COLO668 (cell line): ENCODE data around the gene BMP7.

ENCODE experiments used
- DNase-seq: peaks from one replicate; lab custom pipeline; 2025; ENCODE audit not compliant: unreplicated experiment; lab: John Stamatoyannopoulos, UW

BMP7 gene

GRCh38 chr20:57155415-57155814, 111.0 kb downstream of the BMP7 start:
- no peak for DNase-seq

DNA sequence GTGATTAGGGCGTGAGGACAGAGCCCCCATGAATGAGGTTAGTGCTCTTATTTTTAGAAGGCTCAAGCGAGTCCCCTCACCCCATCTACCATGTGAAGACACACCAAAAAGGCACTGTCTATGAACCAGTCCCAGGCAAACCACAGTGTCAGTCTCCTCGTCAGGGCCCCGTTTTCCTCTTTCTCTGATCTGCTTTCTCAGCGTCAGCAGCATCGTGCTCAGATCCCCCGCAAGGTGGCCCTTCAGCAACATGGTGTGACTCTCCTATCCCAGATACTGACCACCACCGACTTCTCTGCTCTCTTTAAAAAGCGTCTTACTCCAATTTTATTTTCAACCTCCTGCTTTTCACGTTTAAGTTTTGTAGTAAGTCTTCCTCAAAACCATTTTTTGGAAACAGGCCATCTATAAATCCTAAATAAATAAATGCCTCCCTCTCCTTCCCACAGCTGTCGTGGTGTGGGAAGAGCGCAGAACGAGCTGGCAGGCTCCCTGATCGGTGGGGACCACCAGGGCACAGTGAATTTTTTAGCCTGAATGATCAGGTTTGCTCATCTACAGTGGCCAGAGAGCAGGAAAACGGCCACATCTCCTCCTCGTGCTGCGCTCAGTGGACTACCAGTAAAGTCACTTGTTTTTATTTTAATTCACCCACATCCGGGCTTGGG, 113.1 kb downstream of the BMP7 start:
- DNase-seq = no peak

DNA sequence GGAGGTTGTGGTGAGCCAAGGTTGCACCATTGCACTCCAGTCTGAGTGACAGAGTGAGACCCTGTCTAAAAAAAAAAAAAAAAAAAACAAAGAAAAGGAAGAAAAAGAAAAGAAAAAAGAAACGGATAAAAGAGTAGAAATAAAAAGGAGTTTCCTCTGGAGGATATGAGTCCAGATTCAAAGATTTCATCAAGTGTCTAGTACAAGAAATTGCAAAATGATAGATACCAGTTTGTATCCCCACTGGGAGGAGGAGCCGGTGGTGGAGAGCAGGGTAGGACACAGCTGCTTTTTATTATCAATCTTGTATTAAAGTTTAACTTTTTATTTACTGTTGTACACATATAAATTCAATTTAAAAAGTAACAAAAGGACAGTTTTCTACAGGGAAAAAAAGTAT, 113.9 kb downstream of the BMP7 start:
- no peak for DNase-seq

GRCh38 chr20:57150559-57150958, 115.9 kb downstream of the BMP7 start:
- no peak for DNase-seq

GRCh38 chr20:57148263-57148662, 118.2 kb downstream of the BMP7 start:
- no peak for DNase-seq

GRCh38 chr20:57147185-57147584, 119.3 kb downstream of the BMP7 start:
- no peak for DNase-seq

DNA sequence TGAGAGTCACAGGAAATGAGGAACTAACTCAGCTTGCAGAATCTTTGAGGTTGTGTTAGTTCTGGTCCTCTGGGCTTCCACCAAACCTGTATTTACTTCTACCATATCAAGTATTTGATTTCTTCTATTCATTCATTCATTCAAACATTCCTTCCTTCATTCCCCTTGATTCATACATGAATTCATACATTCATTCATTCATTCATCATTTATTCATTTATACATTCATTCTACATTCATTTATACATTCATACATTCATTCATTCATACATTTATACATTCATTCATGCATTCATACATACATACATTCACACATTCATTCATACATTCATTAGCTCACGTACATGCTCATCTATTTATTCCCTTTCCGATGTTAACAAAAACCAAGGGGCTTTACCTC, 120.3 kb downstream of the BMP7 start:
- DNase-seq = no peak

- DNase-seq = no peak
These were observed 121.3 kb downstream of the BMP7 start for GRCh38 chr20:57145089-57145631.

- DNase-seq = no peak
These were observed 123.3 kb downstream of the BMP7 start for GRCh38 chr20:57143173-57143572.

DNA sequence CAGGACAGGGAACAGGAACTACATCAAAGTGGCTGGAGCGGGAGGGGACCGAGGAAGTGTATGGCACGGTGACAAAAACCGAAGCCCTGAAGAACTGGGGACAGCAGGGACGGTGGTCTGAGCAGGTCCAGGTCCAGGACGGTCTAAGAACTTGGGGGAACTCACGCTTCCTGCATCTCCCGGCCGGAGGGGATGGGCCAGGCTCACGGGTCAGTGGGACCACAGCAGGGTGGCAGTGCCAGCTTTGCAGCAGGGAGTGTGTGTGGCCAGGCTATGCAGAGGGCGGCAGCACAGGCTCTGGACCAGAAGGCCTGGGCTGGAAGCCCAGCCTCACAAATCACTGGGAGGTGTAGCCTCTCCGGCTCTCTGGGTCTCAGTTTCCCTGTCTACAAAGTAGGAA, 123.8 kb downstream of the BMP7 start:
- DNase-seq = no peak

- DNase-seq = no peak
These were observed 124.9 kb downstream of the BMP7 start for GRCh38 chr20:57141492-57141891.

DNA sequence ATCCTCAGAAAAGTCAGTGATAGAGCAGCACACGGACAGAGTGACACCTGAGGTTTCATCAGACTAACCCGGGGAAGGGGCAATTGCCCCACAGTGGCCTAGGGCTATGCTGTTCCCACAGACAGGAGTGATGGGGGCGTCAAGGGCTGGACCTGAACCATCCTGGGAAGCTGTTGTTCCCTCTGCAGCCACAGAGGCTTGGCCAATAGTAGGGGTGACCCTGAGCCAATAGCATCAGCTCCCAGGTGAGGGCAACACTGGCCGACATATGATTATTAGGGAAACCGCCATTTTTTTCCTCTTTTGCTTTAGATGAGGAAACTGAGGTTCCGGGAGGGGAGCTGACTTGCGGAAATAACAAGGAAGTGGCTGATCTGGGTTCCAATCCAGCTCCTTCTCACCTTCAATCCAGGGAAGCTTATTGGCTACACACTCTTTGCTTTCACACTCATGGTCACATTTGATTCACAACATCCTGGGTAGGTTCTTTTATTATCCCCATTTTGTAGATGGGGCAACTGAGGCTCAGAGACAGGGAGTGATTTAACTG, 126.0 kb downstream of the BMP7 start:
- DNase-seq = no peak

DNA sequence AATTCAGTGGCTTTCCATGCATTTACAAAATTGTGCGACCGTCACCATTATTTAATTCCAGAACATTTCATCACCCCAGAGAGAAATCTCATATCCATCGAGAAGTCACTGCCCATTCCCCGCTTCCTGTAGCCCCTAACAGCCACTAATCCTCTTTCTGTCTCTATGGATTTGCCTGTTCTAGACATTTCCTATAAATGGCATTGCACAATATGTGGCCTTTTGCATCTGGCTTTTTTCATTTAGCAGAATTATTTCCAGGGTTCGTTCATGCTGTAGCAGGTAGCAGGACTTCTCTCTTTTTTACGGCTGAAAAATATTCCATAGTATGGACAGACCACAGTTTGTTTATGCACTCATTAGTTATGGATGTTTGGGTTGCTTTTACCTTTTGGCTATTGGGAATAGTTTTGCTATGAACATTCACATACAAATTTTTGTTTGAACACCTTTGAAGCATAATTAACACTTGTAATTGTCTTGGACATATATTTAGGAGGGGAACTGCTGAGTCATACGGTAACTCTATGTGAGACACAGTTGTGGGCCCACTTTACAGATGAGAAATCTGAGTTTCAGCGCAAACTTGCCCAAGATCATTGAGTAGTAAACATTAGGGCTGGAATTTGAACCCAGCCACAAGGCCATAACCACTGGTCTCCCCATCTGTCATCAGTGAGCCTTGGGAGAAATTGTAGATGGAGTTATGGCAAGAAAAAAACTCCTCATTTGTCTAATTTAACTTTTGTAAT, 126.9 kb downstream of the BMP7 start:
- DNase-seq = no peak

- DNase-seq = no peak
These were observed 128.0 kb downstream of the BMP7 start for GRCh38 chr20:57138198-57138995.

DNA sequence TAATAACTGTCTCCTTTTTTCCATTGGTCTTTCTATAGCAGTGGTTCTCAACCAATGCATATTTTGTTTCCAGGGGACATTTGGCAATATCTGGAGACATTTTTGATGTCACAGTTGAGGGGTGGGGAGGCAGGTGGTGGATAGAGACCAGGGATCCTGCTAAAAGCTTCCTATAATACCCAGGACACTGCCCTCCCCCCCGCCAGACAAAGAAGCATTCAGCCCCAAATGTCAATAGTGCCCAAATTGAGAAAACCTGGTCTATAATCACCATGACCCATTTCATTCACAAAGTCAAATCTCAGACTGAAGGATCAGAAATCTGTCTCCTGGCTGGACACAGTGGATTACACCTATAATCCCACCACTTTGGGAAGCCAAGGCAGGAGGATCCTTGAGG, 128.8 kb downstream of the BMP7 start:
- no peak for DNase-seq

- no peak for DNase-seq
These were observed 129.7 kb downstream of the BMP7 start for GRCh38 chr20:57136734-57137133.

DNA sequence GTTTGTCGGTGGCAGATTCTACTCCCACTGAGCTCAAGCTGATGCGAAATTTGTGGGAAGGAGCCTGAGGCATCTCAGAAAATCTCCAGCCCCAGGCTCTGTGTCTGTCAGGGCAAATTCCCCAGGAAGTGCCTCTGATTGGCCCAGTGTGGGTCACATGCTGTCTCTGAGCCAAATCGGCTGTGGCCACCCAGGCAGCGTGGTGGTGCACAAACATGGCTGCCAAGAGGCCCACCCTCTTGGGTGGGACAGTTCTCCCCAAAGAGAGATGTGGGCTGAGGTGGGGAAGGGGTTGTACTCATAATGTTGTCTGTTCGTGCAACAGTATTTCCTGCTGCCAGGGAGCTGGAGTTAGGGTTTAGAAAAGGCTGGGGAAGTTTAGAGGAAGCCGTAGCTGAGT, 130.6 kb downstream of the BMP7 start:
- DNase-seq = no peak

DNA sequence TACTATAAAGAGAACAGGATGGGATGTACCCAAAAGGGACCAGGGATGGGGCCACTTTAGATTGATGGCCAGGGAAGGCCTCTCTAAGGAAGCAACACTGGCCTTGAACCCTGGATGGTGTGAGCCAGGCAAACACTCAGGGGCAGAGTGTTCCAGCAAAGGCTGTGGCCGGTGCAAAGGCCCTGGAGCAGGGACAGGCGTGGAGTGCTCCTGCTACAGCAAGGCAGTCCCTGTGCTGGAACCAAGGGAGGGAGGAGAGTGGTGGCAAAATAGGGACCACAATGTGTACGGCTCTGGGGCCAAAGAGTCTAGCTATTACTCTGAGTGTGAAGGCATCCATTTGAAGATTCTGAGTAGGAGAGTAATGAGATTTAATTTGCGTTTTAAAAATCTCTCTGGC, 131.6 kb downstream of the BMP7 start:
- DNase-seq = no peak

DNA sequence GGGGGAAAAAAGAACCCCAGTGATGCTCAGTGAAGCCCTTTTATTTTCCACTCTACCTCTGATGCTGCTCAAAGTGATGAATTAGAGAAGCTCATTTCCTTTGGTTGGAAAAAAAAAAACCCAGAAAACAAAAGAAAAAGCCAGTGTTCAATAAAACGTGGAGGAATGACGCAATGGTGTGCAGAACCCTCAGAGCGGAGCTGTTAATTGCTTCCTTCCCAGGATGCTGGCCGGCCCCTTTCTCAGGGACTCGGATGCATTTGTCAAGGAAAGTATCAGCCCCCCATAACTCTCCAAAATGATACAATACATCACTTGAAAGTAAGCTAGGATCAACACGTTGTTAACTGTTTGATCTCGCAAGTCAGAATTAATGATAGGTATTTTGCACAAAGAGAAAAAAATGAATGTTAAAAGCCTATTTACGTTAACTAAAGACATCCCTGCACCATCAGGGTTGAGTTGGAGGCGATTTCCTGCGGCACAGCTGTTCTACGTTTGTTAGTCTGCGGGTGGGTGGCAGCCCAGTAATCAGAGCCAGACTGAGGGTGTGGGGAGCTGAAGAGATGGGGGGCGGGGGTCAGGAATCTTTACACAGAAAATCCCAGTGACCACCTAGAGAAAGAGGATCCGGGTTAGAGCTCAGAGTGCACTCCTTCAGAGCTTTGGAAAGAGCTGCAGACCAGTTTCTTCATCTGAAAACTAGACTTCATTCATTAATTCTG, 132.4 kb downstream of the BMP7 start:
- DNase-seq = no peak

- no peak for DNase-seq
These were observed 134.6 kb downstream of the BMP7 start for GRCh38 chr20:57131601-57132391.
